Heart right ventricle (tissue), 16 donors: ENCODE data around the gene TENT4B. TPM values are rescaled to one million over a fixed set of nuclear protein-coding genes. Genes with fewer than 3 reads are reported as not detected.

ENCODE experiments used
- ATAC-seq, 8 donors: fragments of 200-7000 bp; cut with Tn5 transposase; one replicate each; pipeline ENCODE4 v1.9.1; 2020; ENCODE audit warnings: mild to moderate bottlenecking in 8 of 8, moderate library complexity in 8 of 8, moderate number of reproducible peaks in 1 of 8
- DNase-seq, 2 donors: peaks; one replicate each; pipeline ENCODE4 v3.0.0-alpha.2; 2020
- H3K27ac ChIP-seq, 10 donors: fragments of 200-600 bp; sonication (generic) in 2 of 10; one replicate each; pipeline versions ENCODE4 v1.5.0 to v1.8.0; 2020 to 2022; ENCODE audit warnings: mild to moderate bottlenecking in 3 of 10
- H3K27me3 ChIP-seq, 7 donors: fragments of 200-600 bp; one replicate each; pipeline ENCODE4 v1.8.0; 2021 to 2022; ENCODE audit warnings: mild to moderate bottlenecking in 2 of 7
- H3K36me3 ChIP-seq, 9 donors: fragments of 200-600 bp; sonication (generic) in 1 of 9; one replicate each; pipeline versions ENCODE4 v1.5.0 to v1.8.0; 2020 to 2022; ENCODE audit warnings: mild to moderate bottlenecking in 2 of 9
- H3K4me1 ChIP-seq, 9 donors: fragments of 200-600 bp; sonication (generic) in 1 of 9; one replicate each; pipeline versions ENCODE4 v1.5.0 to v1.8.0; 2020 to 2022; ENCODE audit warnings: mild to moderate bottlenecking in 4 of 9
- H3K4me3 ChIP-seq, 10 donors: fragments of 200-600 bp; sonication (generic) in 2 of 10; one replicate each; pipeline versions ENCODE4 v1.5.0 to v1.8.0; 2020 to 2022; ENCODE audit warnings: mild to moderate bottlenecking in 7 of 10, moderate library complexity in 2 of 10
- H3K9me3 ChIP-seq, 11 donors: fragments of 200-600 bp in 10 of 11; sonication (generic) in 2 of 11; one replicate each; pipeline versions ENCODE4 v1.5.0 to v1.8.0; 2013 to 2022; ENCODE audit warnings: mild to moderate bottlenecking in 2 of 11, control low read depth in 1 of 11, moderate library complexity in 1 of 11
- CTCF ChIP-seq, 9 donors: fragments of 200-600 bp; sonication (generic) in 2 of 9; IDR thresholded peaks; one replicate each; pipeline versions ENCODE4 v1.5.0 to v1.8.0; 2021 to 2022; ENCODE audit warnings: antibody characterized with exemption in 9 of 9, mild to moderate bottlenecking in 5 of 9, moderate library complexity in 1 of 9
- WGBS, 2 donors: extraction: QIAGEN DNeasy Blood & Tissue Kit; methylation state at CpG; one replicate each; pipeline ENCODE4 v1.1.7; 2013; ENCODE audit warnings: inconsistent platforms in 1 of 2; 5-methylcytosine and 5-hydroxymethylcytosine counted together
- intact Hi-C, 10 donors: fragments of 100-400 bp; cut with DNase I; formaldehyde crosslinking; loops; one replicate each; pipeline versions ENCODE4 v1.11.1 to v1.14.2; 2022
- polyA plus RNA-seq, 2 donors: library from polyadenylated mRNA; stranded (reverse); fragments of 200-250 nt; gene quantifications; one replicate each; pipeline ENCODE4 v1.2.3, GENCODE V29; 2013
- total RNA-seq, 10 donors: library from RNA; stranded (reverse); fragmentation: NEBNext Ultra II Directional in 3 of 10; extraction: Animal tissue kit (Norgen Biotek cat#: 25700) in 3 of 10; gene quantifications; one replicate each; pipeline versions ENCODE4 v1.2.1 to v1.2.4, GENCODE V29; 2021 to 2023
- donor health status: Arrhythmogenic right ventricular cardiomyopathy.
- donor health status: ischemic (EF 13 %, LVEDD 7.1; RV severe dilation, severe dysfunction).
- donor health status: healthy with polysubstance abuse.
- donor health status: DM: no; HTN: yes; CAD: no.
- donor health status: DM: no; HTN: no; CAD: no.
- donor health status: ischemic (EF 25% LVEDD 6.9; RV normal size, moderate dysfunction).
- donor health status: ischemic (EF 25% LVEDD 5.7; RV mildly dilated, moderate dysfunction).
- donor health status: healthy.
- donor health status: DM: yes; HTN: yes; CAD: no.
- donor health status: Ischemic cardiomyopathy.
- donor health status: ischemic (EF 35%, LVEDD 5.7; RV mildly dilated, moderate dysfunction).
- donor health status: nonischemic (EF 11% LVEDD 7.7; RV severe dilation, severe dysfunction).
- donor health status: DM: yes; HTN: yes; CAD: no.
- donor health status: PGD.
- donor health status: ischemic (EF 29% LVEDD 5.4; RV normal size, mild dysfunction).
- donor health status: nonischemic (EF 23%, LVEDD 6.1; RV moderate dilation, normal function).

The TENT4B gene
- total and polyA plus RNA-seq, 12 donors = 2.7 to 8.6 (median 6.4) TPM

- WGBS, 2 donors = 94 to 96% methylated on average over 9 of the region's 9 CpGs
- no peaks in the 10 kb centered on the region for H3K36me3 ChIP-seq
- peaks cover 0 to 26% (median 16%) of the 10 kb centered on the region in 9 donors for H3K4me1 ChIP-seq
- H3K9me3 ChIP-seq = no peaks in the 10 kb centered on the region
- peak overlapping the region in 2 of 10 donors; percentile 31 to 74 for H3K27ac ChIP-seq
- DNase-seq (no peak), ATAC-seq (peak in 1 of 8 donors; percentile 3)
- TF ChIP-seq CTCF (IDR thresholded peaks at IDR 0.05) = no peak
- H3K4me3 ChIP-seq = no peak overlapping the region
- intact Hi-C loops = no loop called here
- H3K27me3 ChIP-seq = peaks cover 0 to 22% (median 0%) of the 10 kb centered on the region in 7 donors
These were observed 107.4 kb downstream of the TENT4B start for GRCh38 chr16:50260206-50261159.

- ATAC-seq (no peak), DNase-seq (no peak)
- Histone ChIP-seq H3K4me3 (no peak overlapping the region), H3K27me3 (peaks cover 0 to 22% (median 0%) of the 10 kb centered on the region in 7 donors), H3K27ac (peak overlapping the region in 1 of 10 donors; percentile 48), H3K4me1 (peaks cover 0 to 33% (median 21%) of the 10 kb centered on the region in 9 donors), H3K9me3 (no peaks in the 10 kb centered on the region), H3K36me3 (no peaks in the 10 kb centered on the region)
- TF ChIP-seq CTCF (IDR thresholded peaks at IDR 0.05) = no peak
- 81 to 82% methylated on average over 9 of the region's 9 CpGs for WGBS, 2 donors
- intact Hi-C loops = no loop called here
These were observed 108.1 kb downstream of the TENT4B start for GRCh38 chr16:50261160-50261706.

GRCh38 chr16:50261707-50262235 is 108.7 kb downstream of the TENT4B start:
- ATAC-seq (no peak), DNase-seq (no peak)
- Histone ChIP-seq H3K4me1 (peaks cover 3 to 39% (median 21%) of the 10 kb centered on the region in 9 donors), H3K9me3 (no peaks in the 10 kb centered on the region), H3K27me3 (peaks cover 0 to 22% (median 0%) of the 10 kb centered on the region in 7 donors), H3K36me3 (no peaks in the 10 kb centered on the region), H3K27ac (peak overlapping the region in 1 of 10 donors; percentile 48), H3K4me3 (no peak overlapping the region)
- intact Hi-C loops = no loop called here
- 61 to 62% methylated on average over 11 of the region's 11 CpGs for WGBS, 2 donors
- no peak for TF ChIP-seq CTCF (IDR thresholded peaks at IDR 0.05)
